Measurements from ENCODE around the gene RNF6. TPM values are rescaled to one million over a fixed set of nuclear protein-coding genes. Genes with fewer than 3 reads are reported as not detected.

The RNF6 gene
- total and polyA plus RNA-seq, 2 experiments from 2014 or later, result 19.4 to 25.0 TPM

GRCh38 chr13:26236296-26236695, 14.2 kb upstream of the RNF6 start:
- Histone ChIP-seq H3K36me3 (no peaks in the 10 kb centered on the region), H3K4me1 (ENCODE audit: low read depth) (peaks cover 4% of the 10 kb centered on the region), H3K9me3 (ENCODE audit: low read depth) (no peaks in the 10 kb centered on the region), H3K27me3 (no peaks in the 10 kb centered on the region), H3K27ac (no peak overlapping the region), H3K4me3 (no peak overlapping the region)
- DNase-seq (ENCODE audit: low read depth in 1 of 2, low spot score in 1 of 2), result no peak
- no peak for TF ChIP-seq CTCF (IDR thresholded peaks at IDR 0.05; ENCODE audit: low read depth, low read length)

- no peak overlapping the region for H3K4me3 ChIP-seq
- peak in 1 of 2 donors; percentile 56 for DNase-seq (ENCODE audit: low read depth in 1 of 2, low spot score in 1 of 2)
- no peak for TF ChIP-seq CTCF (IDR thresholded peaks at IDR 0.05; ENCODE audit: low read depth, low read length)
Observed at GRCh38 chr13:26230703-26231102, 8.6 kb upstream of the RNF6 start.

GRCh38 chr13:26229080-26229615, 7.0 kb upstream of the RNF6 start:
- no peaks in the 10 kb centered on the region for H3K9me3 ChIP-seq (ENCODE audit: low read depth)
- no peak for TF ChIP-seq CTCF (IDR thresholded peaks at IDR 0.05; ENCODE audit: low read depth, low read length)
- no peaks in the 10 kb centered on the region for H3K27me3 ChIP-seq
- H3K27ac ChIP-seq, result no peak overlapping the region
- no peak overlapping the region for H3K4me3 ChIP-seq
- no peak for DNase-seq (ENCODE audit: low read depth in 1 of 2, low spot score in 1 of 2)
- peaks cover 13% of the 10 kb centered on the region for H3K4me1 ChIP-seq (ENCODE audit: low read depth)
- no peaks in the 10 kb centered on the region for H3K36me3 ChIP-seq

More at GRCh38 chr13:26230703-26231102, 8.6 kb upstream of the RNF6 start:
- Histone ChIP-seq H3K9me3 (ENCODE audit: low read depth) (no peaks in the 10 kb centered on the region), H3K36me3 (no peaks in the 10 kb centered on the region), H3K27ac (no peak overlapping the region), H3K27me3 (no peaks in the 10 kb centered on the region), H3K4me1 (ENCODE audit: low read depth) (peaks cover 13% of the 10 kb centered on the region)

GRCh38 chr13:26228096-26228495, 6.0 kb upstream of the RNF6 start:
- H3K36me3 ChIP-seq, result no peaks in the 10 kb centered on the region
- peaks cover 15% of the 10 kb centered on the region for H3K4me1 ChIP-seq (ENCODE audit: low read depth)
- H3K4me3 ChIP-seq, result no peak overlapping the region
- TF ChIP-seq CTCF (IDR thresholded peaks at IDR 0.05; ENCODE audit: low read depth, low read length), result no peak
- DNase-seq (ENCODE audit: low read depth in 1 of 2, low spot score in 1 of 2), result no peak
- H3K27me3 ChIP-seq, result no peaks in the 10 kb centered on the region
- H3K27ac ChIP-seq, result no peak overlapping the region
- no peaks in the 10 kb centered on the region for H3K9me3 ChIP-seq (ENCODE audit: low read depth)

GRCh38 chr13:26227166-26227971, 5.3 kb upstream of the RNF6 start:
- TF ChIP-seq CTCF (IDR thresholded peaks at IDR 0.05; ENCODE audit: low read depth, low read length), result no peak
- no peaks in the 10 kb centered on the region for H3K9me3 ChIP-seq (ENCODE audit: low read depth)
- no peaks in the 10 kb centered on the region for H3K27me3 ChIP-seq
- peaks cover 20% of the 10 kb centered on the region for H3K4me1 ChIP-seq (ENCODE audit: low read depth)
- H3K36me3 ChIP-seq, result no peaks in the 10 kb centered on the region
- no peak overlapping the region for H3K4me3 ChIP-seq
- DNase-seq (ENCODE audit: low read depth in 1 of 2, low spot score in 1 of 2), result no peak
- H3K27ac ChIP-seq, result no peak overlapping the region
